C1 segment of cervical spinal cord (tissue), 14 donors: ENCODE data around the gene RPS6KA2.
A peak's percentile ranks its signal among the peaks of the same experiment; 100 is the strongest.
"Not testable (repeated sequence)": the region's sequence is repeated elsewhere in the genome, so short reads cannot be mapped to it uniquely, and the experiment has no call there.

ENCODE experiments used
- DNase-seq, 14 donors: peaks; one replicate each; lab custom pipeline; 2025; lab: John Stamatoyannopoulos, UW

The RPS6KA2 gene

DNA sequence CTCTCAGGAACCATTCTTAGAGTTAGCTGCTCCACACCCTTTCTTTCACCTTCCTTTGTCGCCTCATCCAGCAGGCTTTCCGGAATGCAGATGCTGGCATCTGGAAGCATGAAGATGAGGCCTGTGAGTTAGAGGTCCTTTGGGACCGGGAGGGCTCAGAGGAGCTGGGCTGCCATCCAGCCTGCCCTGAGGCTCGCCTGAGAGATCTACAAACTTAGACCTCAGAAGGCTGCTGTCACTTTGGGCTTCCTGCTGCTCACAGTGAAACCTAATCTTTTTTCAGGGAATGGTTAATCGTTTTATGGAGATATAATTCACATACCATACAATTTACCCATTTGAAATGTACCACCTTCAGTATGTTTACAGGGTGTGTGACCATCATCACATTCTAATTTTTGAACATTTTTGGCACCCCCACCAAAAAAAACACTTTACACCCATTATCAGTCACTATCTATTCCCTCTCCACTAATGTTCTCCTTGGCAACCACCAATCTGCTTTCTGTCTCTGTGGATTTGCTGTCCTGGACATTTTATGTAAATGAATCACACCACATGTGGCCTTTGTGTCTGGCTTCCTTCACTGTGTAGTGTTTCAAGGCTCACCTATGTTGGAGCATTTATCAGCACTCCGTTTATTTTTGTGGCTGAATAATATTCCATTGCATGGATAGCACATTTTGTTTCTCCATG is 224.3 kb downstream of the RPS6KA2 start:
- DNase-seq, result no peak

DNA sequence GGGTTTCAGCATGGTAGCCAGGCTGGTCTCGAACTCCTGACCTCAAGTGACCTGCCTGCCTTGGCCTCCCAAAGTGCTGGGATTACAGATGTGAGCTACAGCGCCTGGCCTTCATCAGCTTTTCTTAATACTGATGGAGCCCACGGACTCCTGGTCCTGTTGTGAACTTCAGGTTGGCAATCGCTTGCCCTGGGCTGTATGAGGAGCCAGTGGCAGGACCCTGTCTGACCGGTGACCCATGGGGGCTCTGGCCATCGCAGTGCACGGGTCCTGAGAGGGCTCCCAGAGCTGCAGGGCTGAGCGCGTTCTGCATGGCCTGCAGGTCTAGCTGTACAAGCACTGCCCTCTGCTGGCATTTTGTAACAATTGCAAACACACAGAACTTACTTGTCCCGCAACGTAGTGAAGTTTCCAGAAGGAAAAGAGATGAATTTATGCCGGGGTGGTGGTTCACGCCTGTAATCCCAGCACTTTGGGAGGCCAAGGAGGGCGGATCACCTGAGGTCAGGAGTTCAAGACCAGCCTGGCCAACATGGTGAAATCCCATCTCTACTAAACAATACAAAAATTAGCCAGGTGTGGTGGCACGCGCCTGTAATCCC is 226.3 kb downstream of the RPS6KA2 start:
- peak in 11 of 14 donors; percentile 11 to 53 (median 42) for DNase-seq

DNA sequence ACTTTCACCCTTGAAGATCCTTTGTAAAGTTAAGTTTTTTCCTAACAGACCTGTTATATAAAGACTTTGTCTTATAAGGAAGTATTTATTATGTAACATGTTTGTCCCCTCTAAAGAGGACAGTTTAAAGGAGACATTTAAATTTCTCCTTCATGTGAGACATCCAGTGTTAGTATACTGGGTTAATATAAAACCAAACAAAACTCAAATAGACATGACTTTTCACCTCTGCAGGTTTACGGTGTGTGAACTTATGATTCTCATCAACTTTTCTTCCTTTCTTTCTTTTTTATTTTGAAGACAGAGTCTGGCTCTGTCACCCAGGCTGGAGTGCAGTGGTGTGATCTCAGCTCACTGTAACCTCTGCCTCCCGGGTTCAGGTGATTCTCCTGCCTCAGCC is 226.9 kb downstream of the RPS6KA2 start:
- no peak for DNase-seq

DNA sequence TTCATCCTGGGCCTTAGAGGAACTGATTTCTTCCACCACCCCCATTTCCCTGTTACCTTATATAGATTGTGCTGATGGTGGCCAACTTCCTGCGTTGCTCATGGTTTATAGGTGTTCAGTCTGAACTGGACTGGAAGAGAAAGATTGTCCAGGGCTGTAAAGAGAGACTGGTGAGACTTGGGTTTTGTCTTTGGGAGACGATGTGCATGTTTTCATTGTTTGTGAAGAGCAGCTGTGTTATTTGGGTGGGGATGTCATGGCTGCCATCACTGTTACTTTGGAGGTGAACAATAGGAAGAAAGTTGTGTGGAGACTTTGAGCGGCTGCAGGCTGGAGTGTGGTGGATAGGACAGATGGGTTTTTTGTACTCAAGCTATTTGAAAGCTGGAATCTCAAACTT is 228.7 kb downstream of the RPS6KA2 start:
- no peak for DNase-seq

DNA sequence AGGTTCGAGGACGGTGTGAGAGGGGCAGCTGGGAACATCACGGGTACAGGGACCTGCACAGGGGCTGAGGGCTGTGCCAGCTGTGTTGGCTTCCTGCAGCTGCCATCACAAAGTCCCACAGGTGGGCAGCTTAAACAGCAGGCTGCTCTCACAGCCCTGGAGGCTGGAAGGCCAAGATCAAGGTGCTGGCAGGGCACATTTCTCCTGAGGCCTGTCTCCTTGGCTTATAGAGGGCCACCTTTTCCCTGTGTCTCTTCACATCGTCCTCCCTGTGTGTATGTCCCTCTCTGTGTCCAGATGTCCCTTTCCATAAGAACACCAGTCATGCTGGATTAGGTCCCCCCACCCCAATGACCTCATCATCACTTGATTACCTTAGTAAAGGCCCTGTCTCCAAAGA is 229.2 kb downstream of the RPS6KA2 start:
- no peak for DNase-seq

DNA sequence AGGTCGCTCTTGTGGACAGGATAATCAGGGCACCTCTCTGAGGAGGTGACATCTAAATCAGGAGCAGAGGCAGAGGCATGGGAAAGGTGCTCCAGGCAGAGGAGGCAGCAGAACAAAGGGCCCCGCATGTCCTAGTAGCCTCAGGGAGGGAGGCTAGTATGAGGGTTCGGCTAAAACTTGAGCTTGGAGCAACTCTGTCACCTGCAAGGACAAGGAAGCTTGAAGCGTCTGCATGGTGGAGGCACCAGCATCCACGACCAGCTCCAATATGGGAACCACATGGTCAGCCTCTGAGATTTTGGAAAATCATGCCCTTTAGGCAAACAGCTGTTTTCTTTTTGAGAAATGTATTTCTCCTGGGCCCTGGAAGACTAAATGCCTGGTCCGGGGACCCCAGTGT is 231.3 kb downstream of the RPS6KA2 start:
- no peak for DNase-seq

DNA sequence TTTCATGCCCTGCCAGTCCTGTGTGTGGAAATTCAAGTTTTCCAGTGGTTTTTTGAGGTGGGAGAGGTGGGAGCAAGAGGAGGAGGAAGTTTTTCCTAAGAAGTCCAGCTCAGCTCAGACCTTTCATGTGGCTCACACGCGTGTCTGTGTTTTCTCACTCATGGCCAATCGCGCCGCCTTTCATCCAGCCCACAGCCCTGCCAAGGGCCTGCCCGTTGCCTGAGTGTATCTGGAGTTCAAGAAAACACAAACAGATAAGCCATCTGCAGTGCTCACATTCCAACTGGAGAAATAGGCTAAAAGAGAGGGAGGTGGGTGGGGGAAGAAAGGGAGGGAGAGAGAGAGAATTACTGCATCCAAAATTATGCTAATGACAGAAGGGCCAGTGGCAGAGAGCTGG is 231.7 kb downstream of the RPS6KA2 start:
- DNase-seq, result no peak

DNA sequence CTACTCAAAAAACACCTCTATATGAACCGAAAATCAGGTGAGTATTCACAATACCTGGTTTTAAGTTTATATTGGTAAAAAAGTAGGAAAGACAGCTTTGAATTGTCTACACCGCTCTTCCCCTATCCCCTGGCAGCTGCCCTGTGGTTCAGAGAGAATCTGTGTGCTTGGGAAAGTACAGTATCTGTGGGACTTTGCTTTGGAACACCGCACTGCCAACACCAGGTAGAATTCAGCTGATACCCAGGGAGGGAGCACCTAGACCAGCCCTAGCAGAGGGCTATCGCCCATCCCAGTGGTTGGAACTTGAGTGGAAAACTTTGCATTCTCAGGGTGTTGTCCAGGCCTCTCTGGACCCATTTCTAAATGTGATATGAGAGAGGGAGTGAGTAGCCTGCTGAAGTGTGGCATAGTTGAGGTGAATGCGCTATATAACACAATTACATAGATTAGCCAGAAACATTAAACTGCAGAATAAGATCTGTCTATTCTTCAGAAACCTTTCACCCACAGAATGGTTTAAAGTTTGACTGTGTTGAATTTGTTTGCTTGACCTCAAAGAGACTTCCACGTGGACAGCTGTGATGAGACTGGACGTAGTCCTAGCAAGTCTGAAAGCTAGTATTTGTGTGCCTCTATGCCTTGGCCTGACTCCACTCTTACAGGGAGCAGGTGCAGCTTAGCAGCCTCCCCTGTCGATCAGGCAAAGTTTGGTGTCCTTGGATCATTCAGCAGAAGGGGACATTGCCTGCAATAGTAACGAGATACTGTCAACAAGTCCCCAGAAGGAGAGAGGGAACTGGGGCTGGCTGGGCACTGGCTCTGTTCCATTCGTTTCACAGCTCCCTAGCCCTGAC is 232.8 kb downstream of the RPS6KA2 start:
- DNase-seq, result no peak

DNA sequence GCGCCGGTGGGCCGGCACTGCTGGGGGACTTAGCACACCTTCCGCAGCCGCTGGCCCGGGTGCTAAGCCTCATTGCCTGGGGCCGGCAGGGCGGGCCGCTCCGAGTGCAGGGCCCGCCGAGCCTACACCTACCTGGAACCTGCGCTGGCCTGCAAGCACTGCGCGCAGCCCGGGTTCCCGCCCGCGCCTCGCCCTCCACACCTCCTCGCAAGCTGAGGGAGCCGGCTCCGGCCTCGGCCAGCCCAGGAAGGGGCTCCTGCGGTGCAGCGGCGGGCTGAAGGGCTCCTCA is 233.6 kb downstream of the RPS6KA2 start:
- DNase-seq, result no peak

DNA sequence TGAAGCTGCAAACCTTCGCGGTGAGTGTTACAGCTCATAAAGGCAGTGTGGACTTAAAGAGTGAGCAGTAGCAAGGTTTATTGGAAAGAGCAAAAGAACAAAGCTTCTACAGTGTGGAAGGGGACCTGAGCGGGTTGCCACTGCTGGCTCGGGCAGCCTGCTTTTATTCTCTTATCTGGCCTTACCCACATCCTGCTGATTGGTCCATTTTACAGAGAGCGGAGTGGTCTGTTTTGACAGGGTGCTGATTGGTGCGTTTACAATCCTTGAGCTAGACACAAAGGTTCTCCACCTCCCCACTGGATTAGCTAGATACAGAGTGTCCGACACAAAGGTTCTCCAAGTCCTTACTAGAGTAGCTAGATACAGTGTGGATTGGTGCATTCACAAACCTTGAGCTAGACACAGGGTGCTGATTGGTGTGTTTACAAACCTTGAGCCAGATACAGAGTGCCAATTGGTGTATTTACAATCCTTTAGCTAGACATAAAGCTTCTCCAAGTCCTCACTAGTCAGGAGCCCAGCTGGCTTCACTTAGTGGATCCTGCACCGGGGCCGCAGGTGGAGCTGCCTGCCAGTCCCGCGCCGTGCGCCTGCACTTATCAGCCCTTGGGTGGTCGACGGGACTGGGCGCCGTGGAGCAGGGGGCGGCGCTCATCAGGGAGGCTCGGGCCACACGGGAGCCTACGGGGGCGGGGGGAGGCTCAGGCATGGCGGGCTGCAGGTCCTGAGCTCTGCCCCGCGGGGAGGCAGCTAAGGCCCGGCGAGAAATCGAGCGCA is 234.1 kb downstream of the RPS6KA2 start:
- DNase-seq, result not testable (repeated sequence)

DNA sequence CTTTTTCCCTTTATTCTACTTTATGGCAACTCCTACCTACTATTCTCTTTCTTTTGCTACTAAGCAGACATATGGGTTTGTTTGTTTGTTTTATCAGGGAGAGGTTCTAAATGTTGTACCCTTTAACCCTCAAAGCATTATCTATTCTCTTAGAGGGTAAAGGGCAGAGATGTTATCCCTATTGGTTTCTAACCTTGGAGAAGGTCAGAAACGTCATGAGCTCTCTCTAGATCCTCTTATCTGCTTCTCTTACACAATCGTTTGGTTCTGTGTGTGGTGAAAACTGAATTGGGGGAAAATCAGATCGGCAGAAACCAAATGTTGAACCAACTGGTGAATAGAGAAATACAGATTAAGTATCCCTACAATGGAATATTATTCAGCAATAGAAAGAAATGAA is 237.9 kb downstream of the RPS6KA2 start:
- DNase-seq, result no peak

DNA sequence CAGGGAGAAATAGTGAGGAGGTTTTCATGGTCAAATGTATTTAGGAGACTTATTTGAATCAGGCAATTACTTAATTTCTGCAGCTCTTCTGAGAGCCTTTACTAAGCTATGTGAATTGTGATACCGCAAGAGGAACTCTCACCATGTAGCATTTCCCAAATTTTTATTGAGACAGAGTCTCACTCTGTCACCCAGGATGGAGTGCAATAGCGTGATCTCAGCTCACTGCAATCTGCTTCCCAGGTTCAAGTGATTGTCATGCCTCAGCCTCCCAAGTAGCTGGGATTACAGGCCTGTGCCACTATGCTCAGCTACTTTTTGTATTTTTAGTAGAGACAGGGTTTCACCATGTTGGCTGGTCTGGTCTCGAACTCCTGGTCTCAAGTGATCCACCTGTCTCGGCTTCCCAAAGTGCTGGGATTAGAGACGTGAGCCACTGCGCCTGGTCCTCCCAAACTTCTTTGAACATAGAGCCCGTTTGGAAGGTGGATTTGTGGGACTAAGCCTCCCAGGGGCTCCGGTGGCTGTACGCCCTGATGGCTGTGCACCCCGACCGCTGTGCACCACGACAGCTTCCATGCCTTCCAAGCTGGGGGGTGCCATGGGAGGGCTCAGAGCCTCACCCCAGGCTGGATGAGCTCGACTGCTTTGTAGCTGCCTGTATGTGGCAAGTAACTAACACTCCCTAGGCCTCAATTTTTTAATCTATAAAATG is 238.6 kb downstream of the RPS6KA2 start:
- no peak for DNase-seq

DNA sequence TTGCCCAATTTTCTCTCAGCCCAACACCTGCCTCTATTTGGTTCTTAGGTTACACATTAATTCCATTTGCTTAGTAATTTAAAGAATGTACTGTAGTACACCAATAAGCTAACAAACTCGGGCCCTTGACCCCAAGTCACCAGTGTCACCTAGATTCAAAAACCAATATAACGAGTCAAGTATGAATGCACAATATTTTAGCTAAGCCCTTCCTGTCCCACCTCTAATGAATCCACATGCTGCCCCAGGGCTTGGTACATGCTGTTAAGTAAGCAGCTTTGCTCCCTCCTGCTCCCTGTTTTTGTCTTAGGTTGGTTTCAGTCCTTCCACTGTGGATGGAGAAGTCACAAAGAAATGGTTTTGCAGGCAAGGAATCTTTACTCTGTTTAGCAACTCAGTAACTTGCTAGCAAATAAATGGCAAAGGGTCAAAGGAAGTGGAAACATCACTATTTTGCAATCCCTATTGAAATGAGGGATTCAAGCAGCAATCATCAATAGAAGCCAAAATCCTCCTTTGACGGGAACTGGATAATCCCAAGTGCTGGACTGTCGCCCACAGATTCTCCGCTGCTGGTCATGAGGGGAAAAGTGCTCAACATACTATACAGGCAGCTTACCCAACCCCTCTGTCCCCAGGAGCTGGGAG is 239.3 kb downstream of the RPS6KA2 start:
- DNase-seq, result peak in 1 of 14 donors; percentile 22

DNA sequence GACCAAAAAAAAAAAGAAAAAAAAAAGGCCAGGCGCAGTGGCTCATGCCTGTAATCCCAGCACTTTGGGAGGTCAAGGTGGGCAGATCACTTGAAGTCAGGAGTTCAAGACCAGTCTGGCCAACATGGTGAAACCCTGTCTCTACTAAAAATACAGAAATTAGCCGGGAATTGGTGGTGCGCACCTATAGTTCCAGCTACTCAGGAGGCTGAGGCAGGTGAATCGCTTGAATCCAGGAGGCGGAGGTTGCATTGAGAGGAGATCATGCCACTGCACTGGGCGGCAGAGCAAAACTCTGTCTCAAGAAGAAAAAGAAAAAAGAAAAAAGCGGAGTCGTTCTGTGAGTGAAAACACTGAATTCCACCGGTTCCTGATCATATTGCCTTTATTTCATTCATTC is 240.0 kb downstream of the RPS6KA2 start:
- not testable (repeated sequence) for DNase-seq

DNA sequence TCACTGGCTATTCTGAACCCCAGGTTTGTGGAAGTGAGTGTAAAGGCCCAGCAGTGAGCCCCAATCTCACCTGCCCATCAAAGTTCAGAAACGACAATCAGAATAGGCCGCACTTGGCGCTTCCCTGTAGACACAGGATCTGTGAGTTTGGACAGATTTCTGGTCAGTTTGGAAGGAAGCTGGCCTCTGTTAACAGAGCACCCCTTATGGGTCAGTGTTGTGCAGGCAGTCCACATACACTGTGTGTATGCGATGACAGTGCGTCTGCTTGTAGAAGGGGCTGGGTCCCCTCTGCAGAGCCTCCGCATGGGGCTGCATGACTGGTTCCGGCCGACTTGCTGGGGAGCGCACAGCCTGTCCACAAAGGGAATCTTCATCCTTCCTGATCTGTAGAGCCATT is 240.9 kb downstream of the RPS6KA2 start:
- DNase-seq, result no peak

DNA sequence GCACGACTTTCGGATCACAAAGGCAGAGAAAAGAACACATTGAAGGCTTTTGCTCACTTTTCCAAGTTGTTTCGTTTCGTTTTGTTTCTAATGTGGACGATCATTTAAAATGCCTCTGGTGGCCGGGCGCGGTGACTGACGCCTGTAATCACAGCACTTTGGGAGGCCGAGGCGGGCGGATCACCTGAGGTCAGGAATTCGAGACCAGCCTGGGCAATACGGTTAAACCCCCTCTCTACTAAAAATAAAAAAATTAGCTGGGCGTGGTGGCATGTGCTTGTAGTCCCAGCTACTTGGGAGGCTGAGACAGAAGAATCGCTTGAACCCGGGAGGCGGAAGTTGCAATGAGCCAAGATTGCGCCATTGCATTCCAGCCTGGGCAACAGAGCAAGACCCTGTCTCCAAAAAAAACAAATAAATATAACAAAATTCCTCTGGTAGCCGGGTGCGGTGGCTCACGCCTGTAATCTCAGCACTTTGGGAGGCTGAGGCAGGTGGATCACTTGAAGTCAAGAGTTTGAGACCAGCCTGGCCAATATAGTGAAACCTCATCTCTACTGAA is 243.2 kb downstream of the RPS6KA2 start:
- DNase-seq, result not testable (repeated sequence)

DNA sequence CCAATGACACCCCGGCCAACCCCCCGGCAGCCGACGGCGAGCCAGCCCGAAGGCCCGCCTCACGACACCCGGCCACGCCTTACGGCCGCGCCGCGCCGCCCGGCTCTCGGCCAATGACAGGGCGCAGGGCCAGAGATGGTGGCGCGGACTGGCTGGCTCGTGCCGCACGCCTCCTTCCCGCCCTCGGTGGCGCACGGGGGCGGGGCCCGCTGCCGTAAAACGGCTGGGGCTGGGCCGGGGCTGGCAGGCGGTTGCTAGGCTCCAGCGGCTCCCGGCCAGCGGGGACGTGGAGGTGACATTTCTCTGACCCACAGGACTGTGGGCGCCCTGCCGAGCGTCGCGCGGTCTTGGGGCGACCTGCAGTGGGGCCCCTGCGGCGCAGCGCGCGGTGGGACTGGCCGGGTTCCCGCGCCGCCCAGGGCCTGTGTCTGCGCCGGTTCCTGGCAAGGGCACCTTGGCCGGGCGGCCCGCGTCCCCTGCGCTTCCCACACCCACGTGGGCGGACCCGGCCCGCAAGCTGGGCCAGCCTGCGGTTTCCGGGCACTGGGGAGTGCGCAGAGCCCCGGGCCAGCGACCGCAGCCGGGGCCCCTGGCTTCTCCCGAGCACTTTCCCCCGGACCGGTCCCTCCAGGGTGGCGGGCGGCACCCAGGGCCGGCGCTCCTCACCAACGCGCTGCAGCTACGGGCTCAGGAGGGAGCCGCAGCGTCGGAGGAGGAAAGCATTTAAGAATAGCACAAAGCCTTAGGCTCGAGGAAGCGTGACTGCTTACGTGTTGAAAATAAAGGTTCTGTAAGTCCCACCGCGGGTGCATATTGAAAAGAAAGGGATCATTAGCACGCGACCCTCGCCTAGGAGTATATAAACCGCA is 243.9 kb downstream of the RPS6KA2 start, which contains the start of gene MPC1:
Gene MPC1, minus strand, starts transcription at position 8 of the 869 bp plus-strand sequence. CDS start 64 bp downstream, outside the sequence.
- peak; percentile 74 to 99 (median 92) for DNase-seq

DNA sequence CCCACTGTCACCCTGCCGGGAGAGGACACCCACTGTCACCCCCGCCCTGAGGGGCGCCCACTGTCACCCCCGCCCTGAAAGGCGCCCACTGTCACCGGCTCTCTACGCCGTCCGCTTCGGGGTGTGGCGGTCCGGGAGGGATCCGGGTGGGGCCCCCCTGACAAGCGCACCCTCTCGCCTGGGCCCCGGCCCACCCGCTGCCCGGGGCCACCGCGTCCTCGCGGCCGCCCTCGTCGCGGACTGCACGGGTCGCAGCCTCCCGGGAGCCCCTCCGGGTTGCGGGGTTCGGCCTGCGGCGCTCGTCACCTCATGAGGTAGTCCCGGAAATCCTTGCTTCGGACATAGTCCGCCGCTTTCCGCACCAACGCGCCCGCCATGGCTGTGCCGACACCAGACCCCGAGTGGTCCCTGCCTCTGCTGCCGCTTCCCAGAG is 244.5 kb downstream of the RPS6KA2 start:
- DNase-seq, result no peak
